IMR-90 (cell line): ENCODE data around the gene KCNK17.

Experiments used
- FOS ChIP-seq: fragments of 150-350 bp; IDR thresholded peaks from 2 replicates; pipeline ENCODE4 v1.6.1; 2016; ENCODE audit warnings: low read depth, low read length
- MAZ ChIP-seq: IDR thresholded peaks from 2 replicates; pipeline ENCODE4 v1.6.1; 2012; ENCODE audit warnings: low read depth, mild to moderate bottlenecking, low read length, improper control_type of control experiment, moderate library complexity, borderline replicate concordance
- POLR2A ChIP-seq: IDR thresholded peaks from 2 replicates; pipeline ENCODE4 v1.6.1; 2012; ENCODE audit warnings: mild to moderate bottlenecking, low read depth, low read length
- RFX5 ChIP-seq: IDR thresholded peaks from 2 replicates; pipeline ENCODE4 v1.8.0; 2012; ENCODE audit warnings: low read depth, mild to moderate bottlenecking, low read length, moderate library complexity
- USF2 ChIP-seq: fragments of 150-350 bp; IDR thresholded peaks from 2 replicates; pipeline ENCODE4 v1.6.1; 2017; ENCODE audit warnings: mild to moderate bottlenecking, antibody characterized with exemption, low read length, low read depth
- TF ChIP-seq, protein P1 (sequence below): conservative IDR thresholded peaks from 2 replicates; pipeline ENCODE4 v1.5.1; 2012; ENCODE audit warnings: mild to moderate bottlenecking, low read depth, low read length, improper control_type of control experiment

DNA sequence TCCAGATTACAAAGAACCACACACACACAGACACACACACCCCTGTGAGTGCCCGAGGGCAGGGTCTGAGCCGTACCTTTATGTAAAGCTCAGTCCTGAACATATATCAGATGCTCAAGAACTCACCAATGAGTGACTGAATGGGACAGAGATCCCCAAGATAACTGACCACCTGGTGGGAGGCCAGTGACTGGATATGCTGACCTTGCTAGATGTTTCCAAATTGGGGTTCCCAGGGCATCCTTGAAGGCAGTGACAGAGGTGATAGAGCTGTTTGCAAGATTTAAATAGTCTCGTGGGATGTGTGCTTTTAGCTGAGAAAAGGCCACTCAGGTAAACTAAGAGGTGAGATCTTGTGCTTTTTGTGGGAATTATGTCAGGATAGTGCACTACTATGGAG, 39.3 kb downstream of the KCNK17 start:
- TF ChIP-seq, protein P1, sequence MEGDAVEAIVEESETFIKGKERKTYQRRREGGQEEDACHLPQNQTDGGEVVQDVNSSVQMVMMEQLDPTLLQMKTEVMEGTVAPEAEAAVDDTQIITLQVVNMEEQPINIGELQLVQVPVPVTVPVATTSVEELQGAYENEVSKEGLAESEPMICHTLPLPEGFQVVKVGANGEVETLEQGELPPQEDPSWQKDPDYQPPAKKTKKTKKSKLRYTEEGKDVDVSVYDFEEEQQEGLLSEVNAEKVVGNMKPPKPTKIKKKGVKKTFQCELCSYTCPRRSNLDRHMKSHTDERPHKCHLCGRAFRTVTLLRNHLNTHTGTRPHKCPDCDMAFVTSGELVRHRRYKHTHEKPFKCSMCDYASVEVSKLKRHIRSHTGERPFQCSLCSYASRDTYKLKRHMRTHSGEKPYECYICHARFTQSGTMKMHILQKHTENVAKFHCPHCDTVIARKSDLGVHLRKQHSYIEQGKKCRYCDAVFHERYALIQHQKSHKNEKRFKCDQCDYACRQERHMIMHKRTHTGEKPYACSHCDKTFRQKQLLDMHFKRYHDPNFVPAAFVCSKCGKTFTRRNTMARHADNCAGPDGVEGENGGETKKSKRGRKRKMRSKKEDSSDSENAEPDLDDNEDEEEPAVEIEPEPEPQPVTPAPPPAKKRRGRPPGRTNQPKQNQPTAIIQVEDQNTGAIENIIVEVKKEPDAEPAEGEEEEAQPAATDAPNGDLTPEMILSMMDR: no peak
- TF ChIP-seq MAZ (no peak), POLR2A (no peak), FOS (no peak), RFX5 (no peak), USF2 (no peak)
